OCI-LY1 (cell line): ENCODE measurements around the gene SCRG1.

Experiments used
- H2AFZ ChIP-seq: fragments of 200-600 bp; sonication (generic), shearing (Covaris generic); 2 replicates; pipeline ENCODE4 v1.6.0; 2014; ENCODE audit warnings: antibody characterized with exemption, mild to moderate bottlenecking, low read length
- H3F3A ChIP-seq: fragments of 200-600 bp; sonication (generic), shearing (Covaris generic); 2 replicates; pipeline ENCODE4 v1.6.0; 2014; ENCODE audit warnings: mild to moderate bottlenecking, antibody characterized with exemption, low read length, moderate library complexity; ENCODE audit not compliant: insufficient read depth
- H3K27ac ChIP-seq: fragments of 200-600 bp; sonication (generic); 2 replicates; pipeline ENCODE4 v1.5.1; 2014; ENCODE audit warnings: low read length, mixed run types, mild to moderate bottlenecking, low read depth; ENCODE audit not compliant: poor library complexity, severe bottlenecking
- H3K27me3 ChIP-seq: fragments of 200-600 bp; sonication (generic); 2 replicates; pipeline ENCODE4 v1.6.0; 2014; ENCODE audit warnings: antibody characterized with exemption, mild to moderate bottlenecking, low read length, moderate library complexity; ENCODE audit not compliant: insufficient read depth
- H3K36me3 ChIP-seq: fragments of 200-600 bp; sonication (generic); 2 replicates; pipeline ENCODE4 v1.6.1; 2014; ENCODE audit warnings: mild to moderate bottlenecking, antibody characterized with exemption, low read length, moderate library complexity, mixed read lengths; ENCODE audit not compliant: insufficient read depth
- H3K4me1 ChIP-seq: fragments of 200-600 bp; sonication (generic); 2 replicates; pipeline ENCODE4 v1.5.1; 2014; ENCODE audit warnings: mild to moderate bottlenecking, low read length, moderate library complexity; ENCODE audit not compliant: insufficient read depth, severe bottlenecking
- H3K4me2 ChIP-seq: fragments of 200-600 bp; sonication (generic), shearing (Covaris generic); 2 replicates; pipeline ENCODE4 v1.6.1; 2014; ENCODE audit warnings: low read length
- H3K4me3 ChIP-seq: fragments of 200-600 bp; sonication (generic); 2 replicates; pipeline ENCODE4 v1.5.1; 2014; ENCODE audit warnings: low read length, low read depth, mild to moderate bottlenecking, mixed read lengths; ENCODE audit not compliant: poor library complexity, severe bottlenecking
- H3K79me2 ChIP-seq: fragments of 200-600 bp; shearing (Covaris generic); 2 replicates; pipeline ENCODE4 v1.6.1; 2016; ENCODE audit warnings: mixed run types, low read length, mixed read lengths; ENCODE audit not compliant: insufficient read depth
- H3K9ac ChIP-seq: fragments of 200-600 bp; sonication (generic), shearing (Covaris generic); 2 replicates; pipeline ENCODE4 v1.6.1; 2014; ENCODE audit warnings: mild to moderate bottlenecking, low read length, mixed read lengths
- H3K9me2 ChIP-seq: fragments of 200-600 bp; sonication (generic), shearing (Covaris generic); 2 replicates; pipeline ENCODE4 v1.6.1; 2014; ENCODE audit warnings: low read depth, mild to moderate bottlenecking, low read length, mixed read lengths
- H3K9me3 ChIP-seq: fragments of 200-600 bp; shearing (Covaris generic); 2 replicates; pipeline ENCODE4 v1.6.1; 2014; ENCODE audit warnings: low read length, mixed read lengths
- H4K20me1 ChIP-seq: fragments of 200-600 bp; sonication (generic), shearing (Covaris generic); 2 replicates; pipeline ENCODE4 v1.6.0; 2016; ENCODE audit warnings: mild to moderate bottlenecking, low read length; ENCODE audit not compliant: insufficient read depth
- EZH2 ChIP-seq: fragments of 200-600 bp; sonication (generic), shearing (Covaris generic); IDR thresholded peaks from 2 replicates; pipeline ENCODE4 v1.8.0; 2017; ENCODE audit warnings: borderline replicate concordance, mixed run types, mild to moderate bottlenecking, antibody characterized with exemption, low read length, moderate library complexity, mixed read lengths
- TF ChIP-seq, protein P1 (sequence below): fragments of 200-600 bp; sonication (generic), shearing (Covaris generic); IDR thresholded peaks from 2 replicates; pipeline ENCODE4 v1.5.1; 2017; ENCODE audit warnings: mild to moderate bottlenecking, antibody characterized with exemption, low read length, moderate library complexity, mixed read lengths

Gene SCRG1

DNA sequence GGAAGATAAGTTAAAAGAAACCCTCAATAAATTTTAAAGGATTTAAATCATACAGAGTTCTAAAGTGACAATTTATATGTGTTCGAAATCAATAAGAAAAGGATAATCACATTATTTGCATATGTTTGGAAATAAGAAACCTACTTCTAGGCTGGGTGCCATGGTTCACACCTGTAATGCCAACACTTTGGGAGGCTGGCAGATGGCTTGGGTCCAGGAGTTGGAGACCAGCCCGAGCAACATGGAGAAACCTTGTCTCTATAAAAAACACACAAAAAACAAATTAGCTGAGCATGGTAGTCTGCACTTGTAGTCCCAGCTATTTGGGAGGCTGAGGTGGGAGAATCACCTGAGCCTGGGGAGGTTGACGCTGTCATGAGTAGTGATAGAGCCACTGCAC lies 36.2 kb downstream of the SCRG1 start:
- H3K27me3 ChIP-seq = no peaks in the 10 kb centered on the region
- H3K27ac ChIP-seq = no peak overlapping the region
- peaks cover 15% of the 10 kb centered on the region for H3K4me1 ChIP-seq
- no peak overlapping the region for H3K4me2 ChIP-seq
- H2AFZ ChIP-seq = no peak overlapping the region
- no peaks in the 10 kb centered on the region for H3K79me2 ChIP-seq
- no peaks in the 10 kb centered on the region for H3K36me3 ChIP-seq
- H3K4me3 ChIP-seq = no peak overlapping the region
- no peaks in the 10 kb centered on the region for H3F3A ChIP-seq
- no peak overlapping the region for H3K9ac ChIP-seq
- TF ChIP-seq EZH2 = no peak
- TF ChIP-seq, protein P1, sequence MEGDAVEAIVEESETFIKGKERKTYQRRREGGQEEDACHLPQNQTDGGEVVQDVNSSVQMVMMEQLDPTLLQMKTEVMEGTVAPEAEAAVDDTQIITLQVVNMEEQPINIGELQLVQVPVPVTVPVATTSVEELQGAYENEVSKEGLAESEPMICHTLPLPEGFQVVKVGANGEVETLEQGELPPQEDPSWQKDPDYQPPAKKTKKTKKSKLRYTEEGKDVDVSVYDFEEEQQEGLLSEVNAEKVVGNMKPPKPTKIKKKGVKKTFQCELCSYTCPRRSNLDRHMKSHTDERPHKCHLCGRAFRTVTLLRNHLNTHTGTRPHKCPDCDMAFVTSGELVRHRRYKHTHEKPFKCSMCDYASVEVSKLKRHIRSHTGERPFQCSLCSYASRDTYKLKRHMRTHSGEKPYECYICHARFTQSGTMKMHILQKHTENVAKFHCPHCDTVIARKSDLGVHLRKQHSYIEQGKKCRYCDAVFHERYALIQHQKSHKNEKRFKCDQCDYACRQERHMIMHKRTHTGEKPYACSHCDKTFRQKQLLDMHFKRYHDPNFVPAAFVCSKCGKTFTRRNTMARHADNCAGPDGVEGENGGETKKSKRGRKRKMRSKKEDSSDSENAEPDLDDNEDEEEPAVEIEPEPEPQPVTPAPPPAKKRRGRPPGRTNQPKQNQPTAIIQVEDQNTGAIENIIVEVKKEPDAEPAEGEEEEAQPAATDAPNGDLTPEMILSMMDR = no peak
- H3K9me3 ChIP-seq = no peaks in the 10 kb centered on the region
- no peaks in the 10 kb centered on the region for H3K9me2 ChIP-seq
- H4K20me1 ChIP-seq = no peaks in the 10 kb centered on the region

DNA sequence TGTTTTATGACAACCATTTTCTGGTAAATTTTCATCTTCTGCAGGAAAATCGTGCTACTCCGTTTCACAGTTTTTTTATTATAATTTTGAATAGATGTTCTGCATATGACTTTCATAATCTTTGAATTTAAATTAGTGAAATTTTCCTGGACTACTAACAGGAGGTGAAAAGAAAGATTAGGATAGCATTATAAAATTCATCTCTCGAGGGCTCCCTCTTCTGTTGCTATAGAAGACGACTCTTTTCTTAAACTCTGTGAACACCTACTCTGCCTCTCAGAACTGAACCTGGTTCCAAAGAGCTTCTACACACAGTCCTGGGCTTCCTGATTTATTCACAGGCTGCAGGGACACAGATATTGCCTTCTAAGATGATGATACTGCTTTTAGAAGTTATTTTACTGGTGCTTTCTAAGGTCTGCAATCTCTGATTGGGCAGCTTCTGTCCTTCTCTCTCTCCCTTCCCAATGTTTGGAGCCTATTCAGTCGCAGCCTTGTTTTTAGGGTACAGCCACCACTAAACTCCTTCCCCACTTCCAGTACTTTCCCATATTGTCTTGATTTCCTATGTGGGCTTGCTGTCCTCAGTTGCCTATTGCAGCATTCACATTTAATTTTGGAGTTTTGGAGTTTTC lies 38.2 kb downstream of the SCRG1 start:
- TF ChIP-seq, protein P1 = peak; percentile 39
- no peak for TF ChIP-seq EZH2
- no peak overlapping the region for H2AFZ ChIP-seq
- no peak overlapping the region for H3K9ac ChIP-seq
- no peaks in the 10 kb centered on the region for H3K36me3 ChIP-seq
- H3K27me3 ChIP-seq = no peaks in the 10 kb centered on the region
- no peak overlapping the region for H3K4me3 ChIP-seq
- H4K20me1 ChIP-seq = no peaks in the 10 kb centered on the region
- H3K79me2 ChIP-seq = no peaks in the 10 kb centered on the region
- no peaks in the 10 kb centered on the region for H3F3A ChIP-seq
- no peaks in the 10 kb centered on the region for H3K9me2 ChIP-seq
- no peak overlapping the region for H3K4me2 ChIP-seq
- H3K27ac ChIP-seq = no peak overlapping the region
- no peaks in the 10 kb centered on the region for H3K9me3 ChIP-seq
- peaks cover 6% of the 10 kb centered on the region for H3K4me1 ChIP-seq

DNA sequence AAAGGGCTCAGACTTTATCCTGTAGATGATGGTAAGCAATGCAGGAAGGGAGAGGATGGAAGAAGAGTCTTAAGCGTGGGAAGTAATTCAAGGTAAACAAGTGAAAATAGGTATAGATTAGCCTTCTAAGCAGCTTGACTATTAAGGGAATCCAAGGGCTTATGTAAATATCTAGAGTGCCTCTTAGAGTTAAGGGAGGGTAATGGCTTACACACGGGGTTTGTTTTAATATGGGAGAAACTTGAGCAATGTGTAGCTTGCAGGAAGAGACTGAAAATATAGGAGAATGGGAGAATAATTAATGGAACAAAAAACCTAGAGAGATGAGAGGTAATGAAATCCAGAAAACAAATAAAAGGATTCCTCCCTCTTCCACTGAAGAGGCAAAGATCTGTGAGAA lies 41.0 kb downstream of the SCRG1 start:
- Histone ChIP-seq H3K4me1 (peaks cover 6% of the 10 kb centered on the region), H3K27me3 (no peaks in the 10 kb centered on the region), H3K9me3 (no peaks in the 10 kb centered on the region), H3K79me2 (no peaks in the 10 kb centered on the region), H3K9me2 (no peaks in the 10 kb centered on the region), H2AFZ (no peak overlapping the region), H4K20me1 (no peaks in the 10 kb centered on the region), H3K27ac (no peak overlapping the region), H3K4me3 (no peak overlapping the region), H3F3A (no peaks in the 10 kb centered on the region), H3K36me3 (no peaks in the 10 kb centered on the region), H3K9ac (no peak overlapping the region), H3K4me2 (no peak overlapping the region)
- TF ChIP-seq EZH2 = no peak
- TF ChIP-seq, protein P1 = no peak
